Activated CD4-positive, alpha-beta T cell treated with anti-CD3 and anti-CD28 coated beads, Interleukin-2, amount 10 ng/mL, durations not matched to agents 7 days and 5 days (primary cell): ENCODE measurements around the gene RRBP1. TPM values are rescaled to one million over a fixed set of nuclear protein-coding genes. Genes with fewer than 3 reads are reported as not detected.

ENCODE experiments used
- CTCF ChIA-PET: fragments of 350-600 bp; sonication (Branson Sonifier 250); formaldehyde crosslinking; loops from one replicate; lab custom pipeline; 2021; ENCODE audit warnings: antibody characterized with exemption; lab: Charles Lee
- POLR2A ChIA-PET: fragments of 350-600 bp; sonication (Branson Sonifier 250); formaldehyde crosslinking; loops from one replicate; lab custom pipeline; 2021; ENCODE audit warnings: antibody characterized with exemption; lab: Charles Lee
- DNase-seq: peaks from one replicate; pipeline ENCODE4 v3.0.0-alpha.2; 2020
- H3K27ac Mint-ChIP-seq: one replicate; pipeline ENCODE4 v1.8.0; 2021; ENCODE audit warnings: mild to moderate bottlenecking, moderate library complexity, mixed read lengths
- H3K27me3 Mint-ChIP-seq: one replicate; pipeline ENCODE4 v1.8.0; 2021; ENCODE audit warnings: mixed read lengths
- H3K36me3 Mint-ChIP-seq: one replicate; pipeline ENCODE4 v1.8.0; 2021; ENCODE audit warnings: low read depth, mixed read lengths
- H3K4me1 Mint-ChIP-seq: one replicate; pipeline ENCODE4 v1.8.0; 2021; ENCODE audit warnings: mixed read lengths
- H3K4me3 Mint-ChIP-seq: one replicate; pipeline ENCODE4 v1.8.0; 2021; ENCODE audit warnings: mild to moderate bottlenecking, moderate library complexity, mixed read lengths
- H3K9me3 Mint-ChIP-seq: one replicate; pipeline ENCODE4 v1.8.0; 2021; ENCODE audit warnings: mixed read lengths
- total RNA-seq, 2 experiments: library from RNA; stranded (reverse); gene quantifications; one replicate each; pipeline ENCODE4 v1.2.3, GENCODE V29; 2021

Gene RRBP1
- total RNA-seq, 2 experiments from 2014 or later = 50.8 to 52.1 TPM

DNA sequence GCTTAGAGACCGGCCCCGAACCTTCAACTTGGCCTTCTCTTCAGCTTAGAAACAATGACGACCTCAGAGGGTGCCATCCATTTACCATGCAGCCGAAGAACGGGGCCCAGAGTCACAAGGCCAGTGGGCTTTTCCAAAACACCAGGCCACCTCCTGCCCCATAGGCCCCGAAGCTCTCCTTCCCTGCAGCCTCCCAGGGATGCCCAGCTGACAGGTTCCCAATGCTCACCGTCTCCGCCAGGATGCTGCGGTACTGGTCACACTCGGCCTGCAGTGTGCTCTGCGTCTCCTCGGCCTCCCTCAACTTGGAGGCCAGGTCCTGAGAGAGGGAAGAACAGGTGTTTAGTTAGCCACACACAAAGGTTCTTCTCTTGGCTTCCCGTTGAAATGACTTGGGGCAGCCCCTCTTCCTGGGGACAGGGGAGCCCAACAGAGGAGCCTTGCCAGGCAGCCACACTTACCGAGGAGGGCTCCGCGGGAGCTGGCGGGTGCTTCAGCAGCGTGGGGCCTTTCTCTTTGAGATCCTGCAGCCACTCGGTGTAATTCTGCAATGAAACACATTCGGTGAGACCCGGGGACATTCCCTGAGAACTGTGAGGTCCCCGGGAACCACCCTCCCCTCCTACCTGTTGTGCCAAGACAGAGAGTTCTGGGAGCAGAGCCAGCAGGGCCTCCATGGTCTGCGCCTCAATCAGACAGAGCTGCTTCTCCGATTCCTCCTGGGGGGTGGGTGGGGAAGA lies 60.6 kb downstream of the RRBP1 start:
- Mint-ChIP-seq H3K27me3 (no peaks in the 10 kb centered on the region), H3K27ac (no peak overlapping the region), H3K36me3 (no peaks in the 10 kb centered on the region), H3K9me3 (no peaks in the 10 kb centered on the region), H3K4me3 (no peak overlapping the region), H3K4me1 (peaks cover 5% of the 10 kb centered on the region)
- ChIA-PET POLR2A (no interaction called here), CTCF (interaction anchor here (0.5 to 1.5 kb wide), 3 partner anchors 85 to 123 kb away, joined by 3 to 5 read pairs (median 3); no protein-coding TSS in a partner anchor)
- no peak for DNase-seq

DNA sequence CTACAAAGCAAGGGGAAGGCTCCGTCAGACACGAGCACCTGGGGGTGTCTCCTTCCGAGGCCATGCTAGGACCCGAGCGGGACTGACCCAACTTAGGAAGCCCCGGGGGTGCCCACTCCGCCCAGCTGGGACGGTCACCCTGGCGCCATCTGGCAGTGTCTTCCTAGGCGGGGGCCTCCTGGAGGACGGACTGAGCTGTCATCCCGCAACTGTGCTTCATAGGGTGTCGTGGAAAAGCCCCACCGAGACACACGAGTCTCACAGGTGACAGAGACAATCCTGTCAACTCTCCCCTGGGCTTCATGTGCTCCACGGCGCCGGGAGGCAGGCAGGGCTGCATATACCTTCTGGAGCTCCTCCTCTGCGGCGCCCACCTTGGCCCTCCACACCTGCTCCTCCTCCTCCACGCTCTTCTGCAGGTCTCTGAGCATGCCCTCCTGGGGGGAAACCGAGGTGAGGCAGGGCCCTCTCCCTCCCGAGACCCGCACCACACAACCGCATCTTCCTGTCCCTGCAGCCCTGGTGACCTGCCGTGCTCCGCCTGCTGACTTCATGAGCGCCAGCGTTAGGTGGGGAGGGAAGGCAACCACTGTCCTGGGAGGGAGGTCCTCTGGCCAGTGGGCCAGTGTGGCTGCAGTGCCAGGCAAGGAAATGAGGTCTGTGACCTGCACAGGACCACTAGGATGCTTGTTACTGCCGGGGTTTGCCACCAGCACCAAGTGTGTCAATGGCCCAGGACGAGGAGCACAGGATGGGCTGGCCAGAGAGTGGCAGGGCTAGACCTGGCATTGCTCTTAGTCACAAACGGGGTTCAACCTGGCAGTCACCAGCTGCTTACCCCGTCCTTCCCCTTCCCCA lies 61.4 kb downstream of the RRBP1 start:
- CTCF ChIA-PET = interaction anchor here (0.7 to 2.5 kb wide), 3 partner anchors 10 to 132 kb away, joined by 3 to 5 read pairs (median 3); no protein-coding TSS in a partner anchor
- no peaks in the 10 kb centered on the region for H3K9me3 Mint-ChIP-seq
- H3K27me3 Mint-ChIP-seq = no peaks in the 10 kb centered on the region
- DNase-seq = no peak
- no peaks in the 10 kb centered on the region for H3K36me3 Mint-ChIP-seq
- H3K4me1 Mint-ChIP-seq = peaks cover 5% of the 10 kb centered on the region
- no peak overlapping the region for H3K27ac Mint-ChIP-seq
- POLR2A ChIA-PET = interaction anchor here (0.6 kb wide), 1 partner anchor 1135 kb away, joined by 4 read pairs; no protein-coding TSS in a partner anchor
- H3K4me3 Mint-ChIP-seq = no peak overlapping the region

- no peaks in the 10 kb centered on the region for H3K27me3 Mint-ChIP-seq
- CTCF ChIA-PET = interaction anchor here (2.5 kb wide), 1 partner anchor 11 kb away, joined by 5 read pairs; no protein-coding TSS in a partner anchor
- POLR2A ChIA-PET = interaction anchor here (0.6 kb wide), 1 partner anchor 1134 kb away, joined by 4 read pairs; no protein-coding TSS in a partner anchor
- H3K36me3 Mint-ChIP-seq = no peaks in the 10 kb centered on the region
- H3K9me3 Mint-ChIP-seq = no peaks in the 10 kb centered on the region
- H3K4me1 Mint-ChIP-seq = peaks cover 5% of the 10 kb centered on the region
- H3K4me3 Mint-ChIP-seq = no peak overlapping the region
- H3K27ac Mint-ChIP-seq = no peak overlapping the region
- no peak for DNase-seq
These were observed 62.5 kb downstream of the RRBP1 start for GRCh38 chr20:17619351-17620093.

GRCh38 chr20:17618673-17619013 lies 63.4 kb downstream of the RRBP1 start:
- Mint-ChIP-seq H3K27ac (no peak overlapping the region), H3K4me3 (no peak overlapping the region), H3K9me3 (no peaks in the 10 kb centered on the region), H3K4me1 (peaks cover 5% of the 10 kb centered on the region), H3K27me3 (no peaks in the 10 kb centered on the region), H3K36me3 (no peaks in the 10 kb centered on the region)
- no peak for DNase-seq
- ChIA-PET POLR2A (no interaction called here), CTCF (interaction anchor here (1.0 to 2.5 kb wide), 5 partner anchors 12 to 114 kb away, joined by 3 to 7 read pairs (median 5); partner anchors contain the start of gene RRBP1)

DNA sequence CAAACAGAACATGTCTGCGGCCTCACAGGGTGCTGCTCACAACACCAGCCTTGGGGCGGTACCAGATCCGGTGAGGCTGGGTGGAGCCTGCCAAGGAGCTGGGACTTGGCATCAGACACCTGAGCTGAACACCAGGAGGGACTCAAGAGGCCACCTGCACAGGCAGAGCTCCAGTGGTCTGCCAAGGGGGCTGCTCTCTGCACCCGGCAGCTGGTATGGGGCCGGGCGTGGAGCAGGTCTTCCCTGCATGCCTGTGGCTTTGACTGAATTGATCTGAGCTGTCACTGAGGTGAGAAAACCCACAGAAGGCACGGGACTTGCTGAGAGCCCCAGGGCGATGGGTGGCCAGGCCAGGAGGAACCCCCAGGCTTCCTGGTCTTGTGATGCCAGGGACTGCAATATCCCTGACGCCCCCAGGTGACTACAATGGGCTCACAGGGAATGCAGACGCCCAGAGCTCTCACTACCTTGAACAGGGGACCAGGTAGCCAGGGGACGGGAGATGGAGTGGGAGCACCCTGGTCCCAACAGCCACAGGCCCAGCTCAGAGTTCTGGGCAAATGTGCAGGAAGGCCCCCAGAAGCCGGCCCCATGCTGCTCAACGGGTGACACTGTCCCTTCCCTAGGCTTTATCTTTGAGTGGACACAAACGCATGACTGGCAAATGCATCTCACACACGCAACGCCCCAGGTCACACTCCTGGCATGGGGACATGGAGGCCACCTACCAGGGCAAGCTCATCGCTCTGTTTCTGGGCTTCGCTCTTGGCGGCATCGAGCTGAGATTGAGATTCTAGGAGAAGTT lies 64.0 kb downstream of the RRBP1 start:
- no peak for DNase-seq
- Mint-ChIP-seq H3K36me3 (no peaks in the 10 kb centered on the region), H3K4me1 (peaks cover 5% of the 10 kb centered on the region), H3K9me3 (no peaks in the 10 kb centered on the region), H3K27me3 (no peaks in the 10 kb centered on the region), H3K4me3 (no peak overlapping the region), H3K27ac (no peak overlapping the region)
- ChIA-PET POLR2A (no interaction called here), CTCF (interaction anchor here (0.8 to 2.5 kb wide), 7 partner anchors 12 to 124 kb away, joined by 3 to 7 read pairs (median 4); partner anchors contain the start of gene RRBP1)

DNA sequence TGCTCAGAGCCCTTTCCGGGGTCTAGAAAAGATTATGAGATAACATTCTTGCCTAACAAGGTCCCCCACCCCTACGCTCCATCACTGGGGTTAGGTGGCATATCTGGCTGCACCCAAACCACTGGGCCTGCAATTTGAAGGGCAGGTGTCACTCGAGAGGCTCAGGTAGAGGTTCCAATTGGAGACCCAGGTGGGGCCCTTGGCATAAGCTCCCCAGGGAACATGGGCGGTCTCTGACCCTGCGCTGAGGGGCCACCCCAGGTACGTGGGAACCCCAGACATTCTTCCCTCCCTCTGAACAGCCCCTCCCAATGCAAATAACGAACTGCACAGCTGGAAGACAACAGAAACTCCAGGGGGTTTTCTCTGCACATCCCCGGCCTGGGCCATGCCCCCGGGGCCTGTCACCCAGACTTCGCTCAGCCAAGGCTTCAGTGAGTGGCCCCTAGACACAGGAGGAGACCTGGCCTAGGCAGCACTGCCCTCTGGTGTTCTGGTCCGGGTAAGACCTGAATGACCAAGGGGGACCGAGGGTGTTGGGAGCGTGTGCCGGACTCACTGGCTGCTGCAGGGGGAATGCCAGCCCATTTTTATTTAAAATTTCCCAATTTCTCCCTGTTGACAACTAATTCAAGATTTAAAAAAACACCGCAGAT lies 64.7 kb downstream of the RRBP1 start:
- peaks cover 11% of the 10 kb centered on the region for H3K4me1 Mint-ChIP-seq
- DNase-seq = peak; percentile 56
- ChIA-PET CTCF (interaction anchor here (0.6 to 1.7 kb wide), 4 partner anchors 44 to 221 kb away, joined by 3 to 5 read pairs (median 4); no protein-coding TSS in a partner anchor), POLR2A (no interaction called here)
- no peaks in the 10 kb centered on the region for H3K27me3 Mint-ChIP-seq
- H3K9me3 Mint-ChIP-seq = no peaks in the 10 kb centered on the region
- peaks cover under 1% of the 10 kb centered on the region for H3K36me3 Mint-ChIP-seq
- H3K27ac Mint-ChIP-seq = no peak overlapping the region
- H3K4me3 Mint-ChIP-seq = no peak overlapping the region

DNA sequence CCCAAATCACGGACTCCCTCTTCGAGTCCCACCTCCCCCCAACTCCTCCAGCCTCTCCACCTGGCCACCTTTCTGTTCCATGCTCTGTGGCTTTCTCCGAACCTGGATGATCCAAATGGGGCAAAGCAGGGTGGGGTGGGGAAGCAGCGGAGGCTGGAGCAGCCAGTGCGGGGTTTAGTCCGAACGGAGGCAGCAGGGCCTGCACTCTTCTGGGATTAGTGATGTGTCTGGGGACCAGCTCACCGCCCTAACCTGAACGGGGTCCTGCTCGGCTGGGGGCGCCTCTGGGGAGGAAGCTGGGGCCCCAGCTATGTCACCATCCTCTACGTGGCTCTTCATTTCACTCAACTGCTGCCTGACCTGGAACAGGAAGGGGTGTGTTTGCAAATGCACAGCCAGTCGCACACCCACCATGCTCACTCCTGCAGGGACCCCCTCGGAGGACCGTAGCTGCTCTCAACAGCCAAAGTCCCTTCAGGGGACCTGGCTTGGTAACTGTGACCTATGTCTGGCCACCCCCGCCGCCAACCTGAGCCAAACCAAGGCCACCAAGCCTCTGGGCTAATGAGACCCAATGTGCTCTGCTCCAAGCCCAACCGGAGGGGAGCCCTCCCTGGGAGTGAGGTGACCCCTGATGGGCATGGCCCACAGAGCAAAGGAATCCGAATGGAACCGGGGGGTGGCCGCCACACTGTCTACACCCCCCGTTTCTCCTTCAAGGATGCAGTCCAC lies 65.4 kb downstream of the RRBP1 start:
- no peak for DNase-seq

GRCh38 chr20:17615645-17616479 lies 66.2 kb downstream of the RRBP1 start:
- CTCF ChIA-PET = interaction anchor here (0.9 kb wide), 1 partner anchor 238 kb away, joined by 3 read pairs; no protein-coding TSS in a partner anchor
- peaks cover 1% of the 10 kb centered on the region for H3K36me3 Mint-ChIP-seq
- DNase-seq = no peak
- no peaks in the 10 kb centered on the region for H3K9me3 Mint-ChIP-seq
- POLR2A ChIA-PET = no interaction called here
- H3K4me3 Mint-ChIP-seq = no peak overlapping the region
- H3K27ac Mint-ChIP-seq = peak overlapping the region; percentile 57
- no peaks in the 10 kb centered on the region for H3K27me3 Mint-ChIP-seq
- H3K4me1 Mint-ChIP-seq = peaks cover 25% of the 10 kb centered on the region

More for the DNA sequence above, 65.4 kb downstream of the RRBP1 start:
- ChIA-PET CTCF (interaction anchor here (0.6 to 0.9 kb wide), 2 partner anchors 222 to 237 kb away, joined by 3 read pairs; no protein-coding TSS in a partner anchor), POLR2A (no interaction called here)
- peaks cover 1% of the 10 kb centered on the region for H3K36me3 Mint-ChIP-seq
- H3K4me1 Mint-ChIP-seq = peaks cover 18% of the 10 kb centered on the region
- no peaks in the 10 kb centered on the region for H3K27me3 Mint-ChIP-seq
- H3K27ac Mint-ChIP-seq = no peak overlapping the region
- H3K4me3 Mint-ChIP-seq = no peak overlapping the region
- H3K9me3 Mint-ChIP-seq = no peaks in the 10 kb centered on the region

DNA sequence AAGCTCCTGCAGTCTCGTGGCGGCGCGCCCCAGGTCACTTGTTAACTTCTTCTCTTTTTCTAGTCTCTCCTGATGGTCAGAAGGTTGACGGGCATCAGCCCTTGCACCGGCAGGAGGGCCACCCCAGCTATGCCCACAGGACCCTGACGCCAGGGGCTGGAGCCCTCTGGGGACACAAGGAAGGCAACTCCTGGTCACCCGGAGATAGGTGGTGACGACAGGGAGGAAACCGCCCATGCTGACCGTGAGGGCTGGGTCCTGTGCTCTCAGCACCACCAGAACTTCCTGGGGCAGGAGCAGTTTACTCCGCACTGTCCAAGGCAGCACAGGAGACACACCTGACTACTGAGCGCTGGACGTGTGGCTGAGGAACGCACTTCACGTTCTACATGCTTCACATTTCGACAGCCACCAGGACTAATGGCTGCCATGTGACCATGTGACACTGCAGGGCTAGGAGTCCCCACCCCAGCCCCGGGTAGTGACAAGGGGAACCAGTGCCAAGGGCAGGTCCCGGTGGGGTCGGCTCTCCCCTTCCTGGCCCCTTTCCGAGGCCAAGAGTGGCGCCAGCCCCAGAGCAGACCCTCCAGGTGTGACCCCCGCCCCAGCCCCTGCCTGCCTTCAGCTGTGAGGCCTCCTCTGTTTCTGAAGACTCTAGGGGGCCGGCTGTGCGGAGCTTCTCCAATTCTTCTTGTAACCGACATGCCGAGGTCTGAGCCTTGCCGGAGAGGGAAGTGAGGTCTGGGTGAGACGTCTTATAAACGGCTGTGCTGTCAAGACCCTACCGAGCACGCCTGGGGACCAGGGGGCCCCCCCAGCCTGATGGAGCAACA lies 67.0 kb downstream of the RRBP1 start:
- Mint-ChIP-seq H3K9me3 (no peaks in the 10 kb centered on the region), H3K36me3 (peaks cover 1% of the 10 kb centered on the region), H3K27ac (peak overlapping the region; percentile 25), H3K4me1 (peaks cover 33% of the 10 kb centered on the region), H3K4me3 (no peak overlapping the region), H3K27me3 (no peaks in the 10 kb centered on the region)
- DNase-seq = no peak
- ChIA-PET CTCF (interaction anchor here (1.7 kb wide), 1 partner anchor 74 kb away, joined by 3 read pairs; no protein-coding TSS in a partner anchor), POLR2A (no interaction called here)
